ENCODE results near the gene CNIH1. TPM values are rescaled to one million over a fixed set of nuclear protein-coding genes. Genes with fewer than 3 reads are reported as not detected.
A peak's percentile ranks its signal among the peaks of the same experiment; 100 is the strongest.
"Not testable (repeated sequence)": the region's sequence is repeated elsewhere in the genome, so short reads cannot be mapped to it uniquely, and the experiment has no call there.

Gene CNIH1
- total RNA-seq, 1 donor from 2014 or later = 98.5 TPM

DNA sequence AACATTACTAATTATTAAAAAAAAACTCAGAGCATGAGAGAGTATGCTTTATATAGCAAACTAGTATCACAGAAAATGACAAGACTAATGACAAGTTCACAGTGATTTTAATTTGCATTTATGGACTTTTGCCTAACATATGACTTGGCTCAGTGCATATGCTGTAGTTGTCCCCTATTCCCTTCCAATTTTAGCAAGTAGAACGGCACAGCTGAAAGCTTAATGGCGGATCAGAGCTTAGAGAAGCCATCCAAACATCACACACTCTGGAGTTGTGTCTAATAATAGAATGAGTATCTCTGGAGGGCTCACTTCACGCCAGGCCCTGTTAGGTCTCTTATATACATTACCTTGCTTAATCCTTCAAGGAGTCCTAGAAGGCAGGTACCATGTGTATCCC, 13.3 kb downstream of the CNIH1 start:
- DNase-seq (ENCODE audit: low spot score) = no peak

DNA sequence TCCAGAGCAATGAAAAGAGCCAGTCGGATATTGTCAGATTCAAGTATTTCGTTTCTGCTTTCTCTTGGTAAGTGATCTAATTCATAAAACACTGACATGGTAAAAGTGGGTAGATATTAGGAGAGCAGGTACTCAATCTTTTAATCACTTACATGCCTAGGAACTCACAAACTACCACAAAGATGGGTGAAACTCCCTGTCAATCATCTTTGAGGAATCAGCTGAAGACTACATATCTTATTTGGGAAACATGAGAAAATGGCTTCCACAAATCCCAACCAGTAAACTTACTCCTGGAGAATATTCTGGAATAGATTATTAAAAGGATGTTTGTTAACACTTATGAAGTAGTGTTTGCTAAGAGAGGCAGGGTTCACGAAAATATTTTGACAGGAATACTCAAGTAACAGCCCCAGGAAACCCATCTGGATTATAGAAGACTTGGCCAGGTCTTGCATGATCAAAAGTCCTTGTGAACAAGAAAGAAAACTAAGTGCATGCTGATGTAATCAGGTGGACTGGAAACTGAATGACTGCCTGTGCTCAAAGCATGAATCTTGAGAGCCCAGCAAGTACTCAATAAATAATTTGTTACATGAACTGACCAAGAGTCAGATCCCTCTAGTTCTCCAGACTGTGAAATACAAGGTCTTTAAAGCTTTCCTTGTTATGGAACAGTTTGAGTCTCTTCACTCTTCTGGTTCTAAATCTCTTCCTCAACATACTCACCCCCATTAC, 15.5 kb downstream of the CNIH1 start:
- no peak for DNase-seq (ENCODE audit: low spot score)

DNA sequence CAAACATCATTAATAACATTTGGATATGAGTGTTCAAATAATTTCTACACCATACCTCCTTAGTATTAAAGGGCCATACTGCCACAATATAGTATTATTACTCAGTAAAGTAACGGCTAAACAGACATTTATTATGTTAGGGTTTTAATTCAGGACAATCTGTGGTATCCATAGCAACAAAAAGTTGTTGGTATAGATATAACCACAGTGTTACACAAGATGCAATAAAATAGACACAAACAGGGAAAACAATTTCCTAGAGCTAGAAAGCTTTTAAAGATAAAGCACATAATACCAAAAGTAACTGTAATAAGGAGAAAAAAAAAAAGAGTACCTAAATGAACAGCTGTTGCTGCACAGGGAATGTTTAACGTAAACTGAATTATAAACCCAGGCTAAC, 16.1 kb downstream of the CNIH1 start:
- DNase-seq (ENCODE audit: low spot score) = no peak

DNA sequence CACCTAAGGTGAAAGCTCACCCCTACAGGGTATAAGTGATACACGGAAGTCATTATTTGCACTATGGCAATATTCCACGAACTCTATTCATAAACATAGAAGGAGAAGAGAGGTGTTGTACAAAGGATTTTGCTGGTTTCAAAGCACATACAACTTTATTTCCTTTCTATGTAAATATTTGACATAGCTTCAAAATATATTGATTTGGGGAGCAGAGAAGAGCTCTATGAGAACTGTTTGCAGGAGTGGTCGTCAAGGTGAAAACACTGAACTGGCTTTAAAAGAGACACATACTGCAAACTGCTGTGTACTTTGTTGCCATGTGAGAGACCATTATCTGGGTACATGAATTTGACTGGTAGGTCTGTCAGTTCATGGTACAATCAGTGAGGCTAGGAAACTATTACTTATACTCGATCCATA, 16.7 kb downstream of the CNIH1 start:
- DNase-seq (ENCODE audit: low spot score) = no peak

DNA sequence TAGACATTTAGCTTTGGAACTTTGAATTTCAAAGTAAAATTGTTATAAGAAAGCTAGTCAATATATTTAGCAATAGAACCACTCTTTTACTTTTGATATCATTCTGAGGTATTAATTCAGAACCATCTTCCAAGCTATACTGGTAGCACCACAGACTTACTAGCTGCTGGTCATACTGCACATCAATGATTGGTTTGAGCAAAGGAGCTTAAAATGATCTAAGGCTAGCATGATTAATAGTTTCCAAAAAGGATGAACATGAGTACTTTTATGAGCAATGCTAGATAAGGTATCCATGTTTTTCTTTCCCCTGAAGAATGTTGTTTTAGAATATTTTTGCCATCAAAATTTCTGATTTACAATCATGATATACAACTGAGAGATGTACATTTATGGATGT, 17.2 kb downstream of the CNIH1 start:
- DNase-seq (ENCODE audit: low spot score) = no peak

DNA sequence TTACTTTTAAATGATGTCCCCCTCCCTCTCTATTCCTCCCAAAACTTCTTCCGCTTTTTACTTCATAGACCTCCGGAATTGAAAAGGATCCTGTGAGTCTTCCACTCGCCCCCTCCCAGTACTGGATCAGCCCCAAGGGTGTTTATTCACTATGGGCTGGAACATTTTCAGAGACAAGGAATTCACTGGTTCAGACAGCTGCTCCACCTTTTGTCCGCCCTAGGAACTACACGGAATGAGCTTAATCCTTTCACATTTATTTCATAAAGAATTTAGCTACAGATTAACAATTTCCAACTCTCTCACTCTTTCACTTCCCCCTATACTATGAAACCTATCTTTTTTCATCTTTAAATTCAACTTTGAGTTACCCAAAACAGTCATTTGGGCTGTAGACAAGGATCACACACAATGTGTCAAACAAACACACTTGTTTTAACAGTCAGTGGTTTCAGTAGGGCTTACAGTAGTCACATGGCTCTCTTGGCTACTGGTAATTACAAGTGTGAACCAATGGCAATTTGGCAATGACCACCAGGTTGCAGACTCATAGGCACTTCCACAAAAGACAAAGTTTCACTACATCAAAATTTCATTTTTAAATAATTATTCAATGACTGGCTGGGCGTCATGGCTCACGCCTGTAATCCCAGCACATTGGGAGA, 20.6 kb downstream of the CNIH1 start:
- DNase-seq (ENCODE audit: low spot score) = no peak

DNA sequence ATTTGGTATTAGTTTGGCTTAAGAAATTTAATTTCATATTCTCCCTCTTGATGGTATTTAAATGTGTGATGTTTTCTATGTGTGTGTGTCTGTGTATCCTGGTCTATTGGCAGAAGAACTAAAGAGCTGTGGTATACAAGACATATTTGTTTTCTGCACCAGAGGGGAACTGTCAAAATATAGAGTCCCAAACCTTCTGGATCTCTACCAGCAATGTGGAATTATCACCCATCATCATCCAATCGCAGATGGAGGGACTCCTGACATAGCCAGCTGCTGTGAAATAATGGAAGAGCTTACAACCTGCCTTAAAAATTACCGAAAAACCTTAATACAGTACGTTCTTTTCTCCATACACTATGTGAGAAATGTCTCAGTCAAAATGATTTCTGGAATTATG, 29.8 kb downstream of the CNIH1 start:
- no peak for DNase-seq (ENCODE audit: low spot score)

DNA sequence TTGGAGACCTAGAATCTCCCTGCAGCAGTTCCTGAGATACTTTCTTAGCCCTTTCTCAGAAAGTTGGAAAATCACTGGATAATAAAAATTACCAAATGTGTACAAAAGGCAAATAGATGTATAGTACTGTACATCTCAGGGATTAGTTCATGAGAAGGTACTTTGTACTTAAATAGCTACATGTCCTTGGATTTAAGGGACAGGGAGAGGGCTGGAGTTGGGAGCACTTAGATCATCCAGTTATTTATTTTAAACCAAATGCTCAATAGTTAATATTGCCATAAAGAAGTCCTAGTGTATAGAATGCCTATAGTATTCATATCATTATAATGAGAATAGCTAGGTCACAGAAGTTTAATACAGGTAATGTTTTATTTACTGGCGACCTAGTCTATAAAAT, 31.0 kb downstream of the CNIH1 start:
- DNase-seq (ENCODE audit: low spot score) = no peak

DNA sequence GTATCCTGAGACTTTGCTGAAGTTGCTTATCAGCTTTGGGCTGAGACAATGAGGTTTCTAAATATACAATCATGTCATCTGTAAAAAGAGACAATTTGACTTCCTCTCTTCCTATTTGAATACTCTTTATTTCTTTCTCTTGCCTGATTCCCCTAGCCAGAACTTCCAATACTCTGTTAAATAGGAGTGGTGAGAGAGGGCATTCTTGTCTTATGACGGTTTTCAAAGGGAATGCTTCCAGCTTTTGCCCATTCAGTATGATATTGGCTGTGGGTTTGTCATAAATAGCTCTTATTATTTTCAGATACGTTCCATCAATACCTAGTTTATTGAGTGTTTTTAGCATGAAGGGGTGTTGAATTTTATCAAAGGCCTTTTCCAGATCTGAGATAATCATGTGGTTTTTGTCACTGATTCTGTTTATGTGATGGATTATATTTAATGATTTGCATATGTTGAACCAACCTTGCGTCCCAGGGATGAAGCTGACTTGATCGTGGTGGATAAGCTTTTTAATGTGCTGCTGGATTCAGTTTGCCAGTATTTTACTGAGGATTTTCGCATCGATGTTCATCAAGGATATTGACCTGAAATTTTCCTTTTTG, 37.7 kb downstream of the CNIH1 start:
- not testable (repeated sequence) for DNase-seq (ENCODE audit: low spot score)

DNA sequence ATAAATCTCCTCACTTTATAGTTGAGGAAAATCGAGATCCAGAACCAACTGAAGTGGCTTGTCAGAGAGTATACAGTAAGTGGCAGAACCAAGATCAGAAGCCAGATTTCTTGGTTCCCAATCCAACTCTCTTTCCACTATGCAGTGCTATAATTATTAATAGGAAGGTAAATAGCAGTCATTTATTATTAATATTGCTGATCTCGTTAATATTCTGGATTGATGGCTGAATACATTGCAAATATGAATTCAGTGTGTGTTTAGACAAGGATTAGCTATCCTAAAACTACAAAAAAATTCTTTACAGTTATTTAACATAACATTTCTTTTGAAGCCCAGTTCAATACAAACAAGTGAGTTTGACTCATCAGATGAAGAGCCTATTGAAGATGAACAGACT, 41.6 kb downstream of the CNIH1 start:
- DNase-seq (ENCODE audit: low spot score) = no peak

DNA sequence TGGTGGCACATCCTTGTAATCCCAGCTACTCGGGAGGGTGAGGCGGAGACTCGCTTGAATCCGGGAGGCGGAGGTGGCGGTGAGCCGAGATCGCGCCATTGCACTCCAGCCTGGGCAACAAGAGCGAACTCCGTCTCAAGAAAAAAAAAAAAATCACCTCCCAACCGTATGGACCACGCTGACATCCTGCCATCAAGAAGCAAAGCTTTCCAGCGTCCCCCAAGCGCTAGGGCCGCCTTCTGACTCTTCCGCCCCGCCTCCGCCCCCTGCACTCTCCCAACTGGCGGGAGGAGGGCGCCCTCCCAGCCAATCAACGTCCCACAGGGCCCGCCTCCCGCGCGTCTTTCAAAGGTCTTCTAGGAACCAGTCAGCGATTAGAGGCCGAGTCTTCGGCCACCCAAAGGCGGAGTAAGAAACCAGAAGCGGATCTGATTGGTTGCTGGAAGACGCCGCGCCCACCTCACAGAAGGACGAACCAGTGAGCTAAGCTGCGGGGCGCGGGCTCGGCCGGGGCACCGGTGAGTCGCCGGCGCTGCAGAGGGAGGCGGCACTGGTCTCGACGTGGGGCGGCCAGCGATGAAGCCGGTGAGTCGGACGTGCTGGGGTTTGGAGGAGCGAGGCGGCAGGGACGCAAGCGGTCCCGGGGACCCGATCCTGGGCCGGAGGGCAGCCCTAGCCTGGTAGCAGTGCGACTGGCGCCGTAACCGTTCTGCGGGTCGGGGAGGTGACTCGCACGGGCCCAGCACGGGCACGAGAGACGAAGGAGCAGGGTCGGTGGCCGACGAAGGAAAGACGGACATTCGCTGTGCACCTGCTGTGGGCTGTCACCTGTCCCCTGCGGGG, 44.5 kb downstream of the CNIH1 start, which contains the start of gene CDKN3:
Gene CDKN3 (plus strand): TSS at position 515 of the 843 bp plus-strand sequence. CDS start 62 bp downstream, at position 577.
- peak; percentile 99 for DNase-seq (ENCODE audit: low spot score)

DNA sequence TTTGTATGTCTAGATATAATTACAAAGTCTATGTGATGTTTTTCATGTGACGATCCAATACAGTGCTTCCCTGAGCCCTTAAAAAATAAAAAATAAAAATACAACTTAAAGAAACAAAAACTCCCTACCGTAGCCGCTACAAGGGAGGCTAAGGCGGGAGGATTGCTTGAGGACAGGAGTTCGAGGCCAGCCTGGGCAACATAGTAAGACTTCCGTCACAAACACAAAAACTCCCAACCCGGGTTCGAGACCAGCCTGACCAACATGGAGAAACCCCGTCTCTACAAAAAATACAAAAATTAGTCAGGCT, 45.0 kb downstream of the CNIH1 start:
- no peak for DNase-seq (ENCODE audit: low spot score)

DNA sequence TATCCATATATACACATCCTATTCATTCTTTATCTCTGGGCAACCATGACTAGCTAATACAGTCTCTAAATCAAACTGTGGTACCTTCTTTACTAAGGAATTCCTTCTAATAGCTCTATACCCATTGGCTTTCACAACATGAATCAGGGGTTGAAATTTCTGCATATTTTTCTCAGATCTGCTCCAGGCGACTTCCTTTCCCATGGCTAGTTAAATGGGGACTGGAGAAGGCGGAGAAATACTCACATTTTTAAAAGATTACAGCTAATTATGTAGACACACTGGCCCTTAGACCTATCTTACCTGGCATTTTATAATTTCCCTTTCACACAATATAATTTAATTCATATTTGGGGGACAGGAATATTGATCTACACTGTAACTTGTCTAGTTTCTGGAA, 45.5 kb downstream of the CNIH1 start:
- DNase-seq (ENCODE audit: low spot score) = no peak

DNA sequence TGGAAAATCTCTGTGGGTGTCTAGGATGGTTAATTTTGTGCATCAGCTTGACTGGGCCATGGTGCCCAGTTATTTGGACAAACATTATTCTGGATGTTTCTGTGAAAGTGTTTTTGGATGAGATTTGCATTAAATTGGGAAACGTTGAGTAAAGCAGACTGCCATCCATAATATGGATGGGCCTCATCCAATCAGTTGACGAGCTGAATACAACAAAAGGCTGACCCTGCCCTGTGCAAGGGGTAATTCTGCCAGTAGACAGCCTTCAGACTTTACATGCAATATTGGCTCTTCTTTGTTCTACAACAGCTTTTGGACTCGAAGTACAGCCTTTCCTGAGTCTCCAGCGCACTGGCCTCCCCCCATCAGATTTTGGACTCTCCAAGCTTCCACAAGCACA, 45.9 kb downstream of the CNIH1 start:
- no peak for DNase-seq (ENCODE audit: low spot score)

DNA sequence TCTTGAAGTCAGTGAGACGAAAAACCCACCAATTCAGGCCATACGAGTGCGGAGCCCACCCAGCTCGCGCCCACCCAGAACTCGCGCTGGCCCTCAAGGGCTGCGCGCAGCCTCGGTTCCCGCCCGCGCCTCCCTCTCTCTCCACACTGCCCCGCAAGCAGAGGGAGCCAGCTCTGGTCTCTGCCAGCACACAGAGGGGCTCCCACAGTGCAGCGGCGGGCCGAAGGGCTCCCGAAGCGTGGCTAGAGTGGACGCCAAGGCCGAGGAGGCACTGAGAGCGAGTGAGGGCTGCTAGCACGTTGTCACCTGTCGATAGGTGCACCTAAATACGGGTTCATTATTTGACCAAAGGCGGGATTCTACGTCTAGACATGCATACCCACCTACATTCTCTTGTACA, 46.6 kb downstream of the CNIH1 start:
- DNase-seq (ENCODE audit: low spot score) = no peak

DNA sequence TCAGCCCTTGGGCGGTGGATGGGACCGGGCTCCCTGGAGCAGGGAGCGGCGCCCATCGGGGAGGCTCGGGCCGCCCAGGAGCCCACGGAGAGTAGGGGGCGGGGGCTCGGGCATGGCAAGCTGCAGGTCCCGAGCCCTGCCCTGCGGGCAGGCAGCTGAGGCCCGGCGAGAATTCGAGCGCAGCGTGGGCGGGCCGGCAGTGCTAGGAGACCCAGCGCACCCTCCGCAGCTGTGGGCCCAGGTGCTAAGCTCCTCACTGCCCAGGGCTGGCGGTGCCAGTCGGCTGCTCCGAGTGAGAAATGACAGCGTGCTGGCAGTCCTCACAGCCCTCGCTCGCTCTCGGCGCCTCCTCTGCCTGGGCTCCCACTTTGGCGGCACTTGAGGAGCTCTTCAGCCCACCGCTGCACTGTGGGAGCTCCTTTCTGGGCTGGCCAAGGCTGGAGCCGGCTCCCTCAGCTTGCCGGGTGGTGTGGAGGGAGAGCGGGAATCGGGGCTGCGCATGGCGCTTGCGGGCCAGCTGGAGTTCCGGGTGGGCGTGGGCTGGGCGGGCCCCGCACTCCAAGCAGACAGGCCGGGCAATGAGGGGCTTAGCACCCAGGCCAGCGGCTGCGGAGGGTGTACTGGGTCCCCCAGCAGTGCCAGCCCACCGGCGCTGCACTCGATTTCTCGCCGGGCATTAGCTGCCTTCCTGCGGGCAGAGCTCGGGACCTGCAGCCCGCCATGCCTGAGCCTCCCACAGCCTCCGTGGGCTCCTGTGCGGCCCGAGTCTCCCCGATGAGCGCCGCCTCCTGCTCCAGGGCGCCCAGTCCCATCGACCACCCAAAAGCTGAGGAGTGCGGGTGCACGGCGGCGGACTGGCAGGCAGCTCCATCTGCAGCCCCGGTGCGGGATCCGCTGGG, 47.9 kb downstream of the CNIH1 start:
- not testable (repeated sequence) for DNase-seq (ENCODE audit: low spot score)

DNA sequence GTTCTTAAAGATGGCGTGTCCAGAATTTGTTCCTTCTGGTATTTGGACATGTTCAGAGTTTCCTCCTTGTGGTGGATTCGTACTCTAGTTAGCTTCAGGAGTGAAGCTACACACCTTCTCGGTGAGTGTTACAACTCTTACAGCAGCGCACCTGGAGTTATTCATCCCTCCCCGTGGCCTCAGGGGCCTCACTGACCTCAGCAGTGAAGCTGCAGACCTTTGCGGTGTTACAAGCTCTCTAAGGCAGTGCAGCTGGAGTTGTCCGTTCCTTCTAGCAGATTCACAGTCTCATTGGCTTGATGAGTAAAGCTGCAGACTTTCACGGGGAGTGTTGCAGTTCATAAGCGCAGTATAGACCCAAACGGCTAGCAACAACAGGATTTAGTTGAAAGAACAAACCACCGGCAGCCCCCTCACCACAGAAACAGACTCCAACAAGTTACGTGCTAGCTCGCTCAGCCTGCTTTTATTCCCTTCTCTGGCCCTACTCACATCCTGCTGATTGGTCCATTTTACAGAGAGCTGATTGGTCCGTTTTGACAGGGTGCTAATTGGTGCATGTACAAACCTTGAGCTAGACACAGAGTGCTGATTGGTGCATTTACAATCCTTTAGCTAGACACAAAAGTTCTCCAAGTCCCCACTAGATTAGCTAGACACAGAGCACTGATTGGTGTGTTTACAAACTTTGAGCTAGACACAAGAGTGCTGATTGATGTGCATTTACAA, 48.9 kb downstream of the CNIH1 start:
- DNase-seq (ENCODE audit: low spot score) = no peak

DNA sequence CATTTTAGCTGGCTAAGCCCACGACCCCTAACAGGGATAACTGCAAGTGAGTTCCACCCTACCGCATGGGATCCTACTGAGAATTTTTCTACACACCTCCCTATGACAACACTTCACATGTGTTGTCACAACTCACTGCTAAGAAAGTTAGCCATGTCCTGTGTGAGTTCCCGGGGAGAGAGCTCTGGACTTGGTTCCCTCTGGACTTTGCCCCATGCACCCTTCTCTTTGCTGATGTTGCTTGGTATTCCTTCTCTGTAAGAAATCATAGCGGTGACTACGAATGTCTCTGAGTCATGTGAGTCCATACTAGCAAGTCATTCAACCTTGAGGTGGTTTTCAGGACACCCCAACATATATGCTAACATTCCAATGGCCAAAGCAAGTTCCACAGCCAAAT, 53.8 kb downstream of the CNIH1 start:
- peak; percentile 73 for DNase-seq (ENCODE audit: low spot score)

DNA sequence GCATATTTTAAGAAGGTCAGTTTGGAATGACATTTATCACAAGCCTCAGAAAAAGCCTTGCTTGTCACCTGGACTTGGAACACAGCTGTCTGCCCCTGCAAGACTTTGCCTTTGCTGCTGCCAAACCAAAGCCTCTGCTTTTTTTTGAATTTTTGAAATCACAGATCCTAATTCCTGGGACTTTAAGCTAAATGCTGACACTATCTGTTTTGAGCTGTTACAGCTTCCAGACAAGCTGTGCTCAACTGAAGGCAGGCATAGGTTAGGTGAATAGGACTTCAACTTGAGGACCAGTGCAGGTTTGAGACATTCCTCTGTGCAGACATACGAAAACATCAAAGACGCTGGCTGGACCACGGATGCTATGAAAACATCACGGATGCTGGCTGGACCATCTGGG, 55.6 kb downstream of the CNIH1 start:
- no peak for DNase-seq (ENCODE audit: low spot score)

DNA sequence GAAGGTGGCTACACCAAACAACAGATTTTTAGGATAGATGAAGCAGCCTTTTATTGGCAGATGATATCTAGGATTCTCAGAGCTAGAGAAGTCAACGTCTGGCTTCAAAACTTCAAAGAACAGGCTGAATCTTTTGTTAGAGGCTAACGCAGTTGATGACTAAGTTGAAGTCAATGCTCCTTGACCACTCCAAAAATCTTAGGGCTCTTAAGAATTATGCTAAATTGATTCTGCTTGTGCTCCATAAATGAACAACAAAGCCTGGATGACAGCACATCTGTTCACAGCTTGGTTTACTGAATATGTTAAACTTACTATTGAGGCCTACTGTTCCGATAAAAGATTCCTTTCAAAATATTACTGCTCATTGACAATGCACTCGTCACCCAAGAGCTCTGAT, 57.3 kb downstream of the CNIH1 start:
- no peak for DNase-seq (ENCODE audit: low spot score)

DNA sequence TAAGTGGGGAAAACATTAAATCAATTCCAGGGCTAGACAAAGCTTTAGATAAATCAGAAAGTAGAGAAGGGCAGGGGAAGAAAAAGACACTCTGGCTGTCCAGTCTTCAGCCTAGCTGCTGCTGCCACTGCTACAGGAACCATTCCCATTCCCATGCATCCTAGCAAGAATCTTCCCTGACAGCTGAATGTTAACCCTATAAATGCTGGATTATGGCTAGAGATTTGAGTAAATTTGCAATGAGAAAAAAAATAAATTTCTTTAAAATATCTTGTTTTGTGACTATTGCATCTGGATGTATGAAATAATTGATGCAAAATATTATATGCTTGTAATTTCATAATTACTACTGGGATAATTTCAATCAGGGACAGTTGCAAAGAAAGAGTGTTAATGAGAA, 59.4 kb downstream of the CNIH1 start:
- no peak for DNase-seq (ENCODE audit: low spot score)

Data from mucosa of gallbladder (tissue), 1 donor.